GM18868 (cell line): ENCODE measurements around the gene KIF9.
"Not testable (repeated sequence)": the region's sequence is repeated elsewhere in the genome, so short reads cannot be mapped to it uniquely, and the experiment has no call there.

Experiments used
- ATAC-seq: cut with Tn5 transposase; IDR thresholded peaks from one replicate; pipeline ENCODE4 v1.9.1; 2021; ENCODE audit warnings: mild to moderate bottlenecking, moderate library complexity; ENCODE audit not compliant: unreplicated experiment

Gene KIF9

DNA sequence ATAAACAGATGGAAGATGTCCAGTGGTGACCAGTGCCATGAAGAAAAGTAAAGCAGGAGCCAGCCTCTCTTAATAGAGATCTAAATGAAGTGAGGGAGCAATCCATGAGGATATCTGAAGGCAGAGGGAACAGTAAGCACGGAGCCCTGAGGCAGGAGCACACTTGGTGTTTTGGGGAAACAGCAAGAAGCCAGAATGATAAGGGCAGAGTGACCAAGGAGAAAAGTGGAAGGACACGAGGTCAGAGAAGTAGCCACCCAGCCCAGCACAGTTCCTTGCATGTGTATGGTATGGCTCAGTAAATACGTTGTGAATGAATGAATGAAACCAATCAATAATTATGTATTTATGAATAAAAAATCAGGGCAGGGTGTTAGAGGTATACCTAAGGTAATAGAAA, 11.8 kb upstream of the KIF9 start:
- no peak for ATAC-seq

DNA sequence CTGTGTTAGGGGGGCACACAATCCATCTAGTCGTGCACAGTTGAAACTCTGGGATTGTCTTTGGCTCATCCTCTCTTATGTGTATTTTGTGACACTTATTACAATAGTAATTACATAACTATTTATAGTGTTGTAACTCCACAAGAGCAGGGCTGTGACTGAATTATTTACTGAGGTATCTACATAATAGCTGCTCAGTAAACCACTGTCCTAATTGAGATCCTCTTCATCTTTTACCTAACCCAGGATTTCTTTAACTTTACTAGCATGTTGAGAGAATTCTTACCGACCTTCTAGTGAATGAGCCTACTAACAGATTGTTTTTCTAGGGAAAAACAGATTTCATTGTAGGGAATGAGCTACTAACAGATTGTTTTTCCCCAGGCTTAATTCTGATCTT, 11.2 kb upstream of the KIF9 start:
- no peak for ATAC-seq

DNA sequence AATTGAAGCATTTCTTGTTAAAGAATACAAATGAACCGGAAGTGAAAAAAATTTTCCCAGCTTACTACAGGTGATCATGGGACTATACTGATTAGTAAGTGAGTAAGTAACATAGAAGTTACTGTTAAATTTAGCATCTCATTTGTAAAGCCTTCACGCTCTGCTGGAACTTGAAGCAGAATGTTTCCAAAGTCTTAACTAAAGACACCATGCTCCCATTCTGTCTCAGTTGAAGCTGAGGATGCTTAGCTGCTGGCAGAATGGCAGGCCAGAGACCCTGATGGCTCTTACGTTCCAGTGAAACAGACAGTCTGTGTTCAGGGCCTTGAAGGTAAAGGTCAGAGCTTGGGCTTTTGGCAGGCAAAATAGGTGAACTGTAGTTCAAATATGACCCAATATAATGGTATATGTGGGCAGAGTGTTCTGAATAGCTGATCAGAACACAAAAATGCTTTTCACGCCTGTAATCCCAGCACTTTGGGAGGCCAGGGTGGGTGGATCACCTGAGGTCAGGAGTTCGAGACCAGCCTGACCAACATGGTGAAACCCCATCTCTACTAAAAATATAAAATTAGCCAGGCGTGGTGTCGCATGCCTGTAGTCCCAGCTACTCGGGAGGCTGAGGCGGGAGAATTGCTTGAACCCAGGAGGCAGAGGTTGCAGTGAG, 9.3 kb upstream of the KIF9 start:
- ATAC-seq: peak; percentile 51

DNA sequence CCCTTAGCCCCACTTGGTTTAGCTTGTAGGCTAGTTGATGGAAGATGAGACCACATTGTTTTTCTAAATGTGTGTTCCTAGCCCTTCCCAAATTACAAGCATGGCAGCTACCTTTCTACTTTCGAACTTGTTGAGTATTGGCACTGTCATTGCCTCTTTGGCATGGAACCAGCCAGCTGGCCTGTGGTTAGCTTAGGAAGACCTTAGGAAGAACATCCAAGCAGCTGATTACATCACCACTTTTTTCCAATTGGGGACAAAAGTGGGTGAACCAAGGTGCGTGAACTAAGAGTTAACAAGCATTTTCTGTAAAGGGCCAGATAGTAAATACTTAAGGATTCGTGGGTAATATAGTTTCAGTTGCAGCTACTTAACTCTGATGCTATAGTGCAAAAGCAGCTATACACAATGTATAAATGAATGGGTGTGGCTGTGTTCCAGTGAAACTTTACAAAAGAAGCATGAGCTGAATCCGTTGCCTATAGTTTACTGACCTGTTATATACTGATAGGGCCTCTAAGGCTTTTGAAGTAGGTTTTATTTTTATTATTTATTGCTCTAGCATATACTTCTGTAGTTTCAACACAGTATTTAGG, 8.7 kb upstream of the KIF9 start:
- ATAC-seq: peak; percentile 21

DNA sequence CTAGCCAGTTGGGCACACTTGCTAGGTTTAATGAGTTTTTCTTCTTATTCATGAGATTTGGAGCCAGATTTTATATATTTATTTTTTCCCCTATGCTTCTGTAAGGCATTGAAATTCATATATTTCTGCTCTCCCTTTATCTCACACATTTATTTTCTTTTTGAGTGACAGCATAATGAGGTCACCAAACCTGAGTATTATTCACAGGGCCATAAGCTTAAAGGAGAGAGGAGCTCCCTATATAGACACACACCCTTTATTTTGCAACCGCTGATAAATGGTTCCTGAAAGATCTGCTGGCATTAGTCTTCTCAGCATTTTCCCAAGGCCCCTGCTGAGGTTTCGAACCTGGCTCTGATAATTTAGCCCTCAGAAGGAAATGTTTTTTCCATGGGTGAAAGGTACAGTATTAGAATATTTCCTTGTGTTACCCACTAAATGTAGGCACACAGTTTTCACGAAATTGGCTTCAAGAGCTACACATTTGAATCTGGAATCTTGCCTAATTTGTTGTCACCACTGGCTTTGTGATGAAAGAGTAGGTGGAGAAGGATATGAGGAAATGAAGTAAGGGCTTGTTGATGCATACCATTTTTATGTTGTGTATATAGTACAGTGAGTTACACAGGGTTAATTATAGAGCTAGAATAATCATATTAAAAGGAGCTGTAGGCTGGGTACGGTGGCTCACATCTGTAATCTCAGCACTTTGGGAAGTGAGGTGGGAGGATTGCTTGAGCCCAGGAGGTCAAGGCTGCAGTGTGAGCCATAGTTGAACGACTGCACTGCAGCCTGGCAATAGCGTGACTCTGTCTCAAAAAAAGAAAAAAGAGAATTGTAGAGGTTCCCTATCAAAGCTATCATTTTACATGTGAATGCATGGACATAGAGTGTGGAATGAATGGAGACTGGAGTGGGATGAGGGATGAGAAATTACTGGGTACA, 6.6 kb upstream of the KIF9 start:
- ATAC-seq: no peak

DNA sequence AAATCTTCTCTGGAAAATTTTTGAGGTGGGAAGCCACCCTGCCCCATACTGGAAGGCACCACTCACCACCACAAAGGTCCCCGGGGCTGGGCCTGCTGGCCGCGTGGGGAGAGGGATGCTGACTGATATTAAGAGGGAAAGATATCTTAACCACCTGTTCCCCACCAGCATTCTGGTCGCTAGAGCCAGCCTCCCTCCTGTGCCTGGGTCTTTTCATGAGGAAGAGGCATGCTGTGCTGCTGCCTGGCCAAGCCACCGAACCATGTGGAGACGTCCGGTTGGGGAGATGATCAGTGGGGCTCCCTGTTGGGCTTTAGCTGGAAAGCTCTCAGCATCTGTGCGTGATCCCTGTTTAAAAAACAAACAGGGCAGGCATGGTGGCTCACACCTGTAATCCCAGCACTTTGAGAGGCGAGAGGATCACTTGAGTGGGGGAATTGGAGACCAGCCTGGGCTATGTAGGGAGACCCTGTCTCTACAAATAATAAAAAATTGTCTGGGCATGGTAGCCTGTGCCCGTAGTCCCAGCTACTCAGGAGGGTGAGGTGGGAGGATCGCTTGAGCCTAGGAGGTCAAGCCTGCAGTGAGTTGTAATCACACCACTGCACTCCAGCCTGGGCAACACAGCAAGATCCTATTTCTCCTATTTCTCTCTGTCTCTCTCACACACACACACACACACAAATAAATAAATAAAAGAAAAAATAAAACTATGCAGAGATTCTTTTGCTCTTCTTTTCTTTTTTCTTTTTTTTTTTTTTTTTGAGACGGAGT, 1.2 kb upstream of the KIF9 start:
- ATAC-seq: no peak

DNA sequence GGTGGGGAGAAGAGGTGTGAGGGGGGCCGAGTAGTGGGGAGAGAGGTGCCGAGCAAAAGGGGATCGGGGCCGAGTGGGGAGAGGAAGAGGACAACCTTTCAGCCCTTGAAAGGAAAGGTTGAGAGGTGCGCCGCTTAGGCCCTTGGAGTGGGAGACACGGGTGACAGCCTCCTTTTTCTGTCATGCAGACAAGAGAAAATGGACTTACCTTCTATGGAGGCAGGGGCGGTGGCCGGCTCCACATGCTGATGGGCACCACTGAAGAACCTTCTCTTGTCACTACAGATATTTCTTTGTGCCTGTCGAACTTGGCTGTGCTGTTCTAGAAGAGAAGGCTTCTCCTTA, 566 bp upstream of the KIF9 start:
- ATAC-seq: no peak

DNA sequence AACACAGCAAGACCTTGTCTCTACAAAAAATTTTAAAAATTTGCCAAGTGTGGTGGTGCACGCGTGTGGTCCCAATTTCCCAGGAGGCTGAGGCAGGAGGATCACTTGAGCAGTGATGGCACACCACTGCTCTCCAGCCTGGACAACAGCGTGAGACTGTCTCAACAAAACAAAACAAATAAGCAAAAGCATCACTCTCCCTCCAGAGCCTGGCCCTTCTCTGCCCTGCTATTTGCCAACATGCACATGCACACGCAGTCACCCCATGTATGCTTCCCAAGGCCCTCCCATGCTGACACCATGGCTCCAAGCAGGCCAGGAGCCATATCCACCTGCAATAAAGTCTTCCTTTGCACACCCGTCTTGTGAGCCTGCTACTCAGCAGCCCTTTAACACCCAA, 2.1 kb downstream of the KIF9 start:
- ATAC-seq: no peak

DNA sequence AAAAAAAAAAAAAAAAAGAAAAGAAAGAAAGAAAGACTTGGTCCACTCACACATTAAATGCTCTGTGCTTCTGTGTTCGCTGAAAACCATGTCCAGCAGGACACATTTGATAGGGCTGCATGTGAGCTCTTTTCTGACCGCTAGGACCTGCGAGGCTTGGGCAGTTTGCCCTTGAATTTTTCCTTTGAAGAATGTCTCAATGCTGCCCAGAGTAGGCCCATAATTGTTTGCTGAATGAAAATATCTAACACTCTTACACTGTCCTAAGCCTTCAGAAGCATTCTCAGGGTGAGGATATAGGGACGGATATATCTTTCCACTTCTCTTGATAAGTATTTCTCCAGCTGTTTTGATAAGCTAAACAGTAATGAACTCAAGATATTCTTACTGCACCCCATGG, 6.0 kb downstream of the KIF9 start:
- ATAC-seq: no peak

DNA sequence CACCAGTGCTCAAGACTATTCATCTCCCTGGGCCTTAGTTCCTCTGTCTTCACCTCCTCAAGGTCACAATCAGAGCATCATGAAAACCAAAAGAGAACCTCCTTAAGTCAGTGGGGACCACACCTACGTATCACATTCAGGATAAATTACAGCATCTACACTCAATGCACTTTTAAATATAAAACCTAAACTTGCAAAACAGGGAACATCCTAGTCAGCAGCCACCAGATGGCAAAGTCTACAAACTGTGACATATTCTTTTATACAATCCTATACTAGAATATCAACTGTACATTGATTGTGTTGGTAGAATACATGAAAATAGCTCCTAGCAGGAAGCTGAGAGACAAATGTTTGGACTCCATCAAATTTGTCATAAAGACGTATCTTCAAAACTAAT, 7.9 kb downstream of the KIF9 start:
- ATAC-seq: no peak

DNA sequence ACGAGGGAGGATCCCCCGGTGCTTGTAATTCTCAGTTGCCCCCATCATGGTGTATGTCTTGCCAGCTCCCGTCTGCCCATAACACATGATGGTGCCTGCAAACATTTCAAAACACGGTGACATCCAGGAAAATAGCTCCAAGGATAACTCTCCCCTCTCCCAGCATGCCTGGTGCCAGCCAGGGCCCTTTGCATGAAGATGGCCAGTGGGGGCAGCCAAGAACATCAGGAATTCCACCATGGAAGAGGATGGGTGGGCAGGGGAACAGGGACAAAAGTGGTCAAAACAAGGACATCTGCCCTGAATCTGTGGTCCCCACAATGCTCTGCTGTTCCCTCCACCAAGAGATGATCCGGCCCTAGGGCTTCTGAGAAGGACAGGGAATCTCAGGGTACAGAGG, 9.0 kb downstream of the KIF9 start:
- no peak for ATAC-seq

DNA sequence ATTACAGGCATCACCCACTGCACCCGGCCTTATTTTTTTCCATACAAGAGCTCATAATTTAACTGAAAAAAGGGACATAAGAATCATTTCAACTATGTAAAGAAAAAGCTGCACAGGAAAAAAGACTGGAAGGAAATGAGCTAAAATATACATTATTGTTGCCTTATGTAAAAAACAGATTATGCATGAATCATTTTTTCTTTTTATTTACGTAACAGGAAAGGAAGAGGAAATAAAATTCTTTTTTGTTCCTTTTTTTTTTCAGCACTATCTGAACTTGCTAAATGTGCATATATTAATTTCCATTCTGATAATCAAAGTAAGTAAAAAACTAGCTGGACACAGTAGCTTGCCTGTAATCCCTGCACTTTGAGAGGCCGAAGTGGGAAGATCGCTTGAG, 12.1 kb downstream of the KIF9 start:
- ATAC-seq: no peak

DNA sequence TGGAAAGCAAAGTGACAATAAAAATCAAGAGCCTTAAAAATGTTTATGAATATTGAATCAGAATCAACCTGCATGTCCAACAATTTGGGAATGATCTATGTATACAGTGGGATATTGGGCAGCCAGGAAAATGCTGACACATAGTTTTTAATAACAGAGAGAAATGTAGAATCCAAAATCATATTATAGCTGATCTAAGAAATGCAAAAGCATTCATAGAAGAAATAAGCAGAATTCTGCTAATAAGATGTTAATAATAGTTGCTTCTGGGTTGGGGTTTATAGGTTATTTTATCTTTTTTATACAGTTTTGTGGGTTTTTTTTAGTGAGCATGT, 15.1 kb downstream of the KIF9 start:
- ATAC-seq: no peak

DNA sequence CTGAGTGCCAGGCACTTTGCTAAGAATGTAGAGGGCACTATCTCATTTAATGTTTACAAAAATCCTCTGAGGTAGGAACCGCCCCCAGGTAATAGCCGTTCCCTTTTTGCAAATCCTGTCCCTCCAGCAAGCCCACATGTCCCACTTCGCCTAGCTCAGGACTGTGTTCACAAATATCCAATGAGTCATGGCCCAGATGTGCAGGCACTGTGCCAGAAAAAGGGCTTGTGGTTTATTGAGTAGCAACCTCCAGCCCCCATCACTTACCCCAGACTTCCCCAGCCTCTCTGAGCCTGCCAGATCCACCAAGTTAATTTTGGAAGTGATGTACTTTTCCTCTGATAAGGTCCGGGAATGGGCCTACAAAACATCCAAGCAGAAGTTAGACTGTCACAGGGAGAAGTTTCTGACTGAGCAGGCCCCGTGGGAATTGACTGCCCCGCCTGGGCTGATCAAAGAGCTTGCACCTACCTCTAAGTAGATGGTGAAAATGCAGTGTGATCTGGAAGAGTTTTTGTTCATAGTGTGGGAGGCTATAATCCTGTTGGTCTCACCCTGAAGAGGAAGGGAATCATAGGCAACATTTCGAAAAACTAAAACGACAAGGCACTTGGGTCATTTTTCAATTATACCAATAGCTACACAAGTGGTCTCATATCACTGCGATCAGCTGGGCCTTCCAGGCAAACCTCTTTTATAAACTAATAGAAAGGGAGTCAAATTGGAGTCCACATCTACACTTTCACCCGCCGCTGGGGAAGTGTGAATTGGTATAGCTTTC, 15.7 kb downstream of the KIF9 start:
- ATAC-seq: peak; percentile 71

DNA sequence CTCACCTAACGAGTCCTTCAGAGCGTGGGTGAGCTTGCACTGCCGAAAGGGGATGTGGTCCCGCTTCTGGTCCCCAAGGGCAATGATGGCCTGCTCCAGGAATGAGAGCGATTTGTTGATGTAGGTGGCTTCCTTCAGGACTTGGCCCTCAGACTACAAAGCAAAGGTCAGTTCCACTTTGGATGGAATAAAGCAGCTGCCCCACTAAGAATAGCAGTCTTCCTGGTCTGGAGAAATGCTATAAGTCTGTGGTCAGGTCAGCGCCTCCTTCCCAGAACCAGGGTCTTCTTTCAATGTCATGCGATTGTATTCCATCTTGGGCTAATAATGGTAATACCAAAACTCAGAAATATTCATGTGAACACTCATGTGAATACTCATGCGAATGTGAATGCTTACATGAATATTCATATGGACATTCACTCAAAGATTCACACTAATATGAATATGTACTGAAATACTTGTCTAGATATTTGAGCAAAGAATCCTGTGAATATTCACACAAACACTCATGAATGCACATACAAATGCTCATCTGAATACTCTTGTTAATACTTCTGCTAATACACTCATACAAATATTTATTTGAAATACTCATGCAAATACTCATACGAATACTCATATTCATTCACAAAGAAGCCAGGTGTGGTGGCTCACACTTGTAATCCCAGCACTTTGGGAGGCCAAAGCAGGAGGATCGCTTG, 16.7 kb downstream of the KIF9 start:
- ATAC-seq: no peak

DNA sequence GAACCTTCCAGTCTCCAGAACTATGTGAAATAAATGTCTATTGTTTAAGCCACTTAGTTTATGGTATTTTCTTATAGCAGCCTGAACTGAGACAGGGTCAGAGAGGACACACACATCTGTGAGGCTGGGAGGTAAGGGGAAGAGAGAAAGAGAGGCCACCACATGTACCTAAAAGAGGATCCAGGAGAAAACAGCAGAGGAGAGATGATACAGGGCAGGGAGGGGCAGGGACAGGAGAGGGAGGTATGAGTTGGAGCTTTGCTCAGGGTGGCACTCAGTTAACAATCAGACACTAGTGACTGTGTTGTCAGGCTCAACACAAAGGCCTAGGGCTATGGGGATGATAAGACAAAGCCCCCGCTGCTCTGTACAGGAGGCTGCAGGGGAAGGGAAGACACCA, 17.6 kb downstream of the KIF9 start:
- no peak for ATAC-seq

DNA sequence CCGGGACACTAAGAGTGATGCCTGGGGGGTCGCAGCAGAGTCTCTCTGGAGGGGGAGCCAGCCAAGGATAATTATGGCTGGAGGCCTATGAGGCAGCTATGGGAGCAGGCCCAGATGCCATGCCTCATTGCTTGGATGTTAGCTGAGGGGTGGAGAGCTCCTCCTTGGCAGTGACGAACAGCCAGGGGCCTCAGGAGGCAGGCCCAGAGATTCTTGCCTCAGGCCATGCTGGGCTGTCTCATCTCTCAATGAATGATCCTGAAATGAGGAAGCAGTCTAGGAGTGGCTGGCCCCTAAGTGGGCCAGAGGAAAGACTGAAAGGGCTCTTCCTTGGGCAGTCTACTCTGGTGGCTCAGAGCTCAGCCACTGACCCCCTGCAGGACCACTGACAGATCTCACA, 21.3 kb downstream of the KIF9 start:
- no peak for ATAC-seq

DNA sequence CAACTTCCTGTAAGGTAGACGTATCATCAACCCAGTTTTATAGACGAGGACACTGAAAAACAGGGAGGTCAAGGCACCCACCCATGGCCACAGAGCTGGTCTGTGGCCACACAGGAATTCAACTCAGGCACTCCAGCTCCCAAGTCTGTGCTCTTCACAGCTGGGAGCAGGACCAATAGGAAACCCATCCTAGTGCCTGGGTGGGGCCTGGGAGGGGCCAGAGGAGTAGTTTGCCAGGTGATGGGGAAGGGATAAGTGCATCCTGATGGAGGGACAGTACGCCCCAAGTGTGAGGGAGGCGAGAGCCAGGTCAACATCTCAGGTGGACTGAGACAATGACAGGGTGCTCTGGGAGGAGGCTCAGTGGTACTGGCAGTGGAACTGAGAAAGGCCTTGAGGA, 22.0 kb downstream of the KIF9 start:
- ATAC-seq: no peak

DNA sequence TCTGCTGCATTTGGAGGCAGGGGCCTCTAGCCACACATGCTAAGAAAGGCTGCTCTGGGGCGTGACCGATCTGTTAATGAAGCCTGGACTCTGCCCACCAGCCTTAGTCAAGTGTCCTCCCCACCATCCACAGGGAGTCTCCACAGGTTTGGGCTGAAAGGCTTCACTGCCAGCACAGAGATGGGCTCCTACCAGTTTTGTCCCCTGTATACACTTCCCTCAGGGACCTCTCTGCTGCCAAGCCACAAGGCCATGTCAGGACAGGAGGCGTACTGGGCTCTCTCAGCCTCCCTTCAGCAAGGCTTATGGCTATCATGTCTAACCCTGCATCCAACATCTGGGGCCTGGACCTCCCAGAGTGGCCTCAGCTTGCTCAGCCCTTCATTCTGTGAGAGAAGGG, 23.5 kb downstream of the KIF9 start:
- no peak for ATAC-seq

DNA sequence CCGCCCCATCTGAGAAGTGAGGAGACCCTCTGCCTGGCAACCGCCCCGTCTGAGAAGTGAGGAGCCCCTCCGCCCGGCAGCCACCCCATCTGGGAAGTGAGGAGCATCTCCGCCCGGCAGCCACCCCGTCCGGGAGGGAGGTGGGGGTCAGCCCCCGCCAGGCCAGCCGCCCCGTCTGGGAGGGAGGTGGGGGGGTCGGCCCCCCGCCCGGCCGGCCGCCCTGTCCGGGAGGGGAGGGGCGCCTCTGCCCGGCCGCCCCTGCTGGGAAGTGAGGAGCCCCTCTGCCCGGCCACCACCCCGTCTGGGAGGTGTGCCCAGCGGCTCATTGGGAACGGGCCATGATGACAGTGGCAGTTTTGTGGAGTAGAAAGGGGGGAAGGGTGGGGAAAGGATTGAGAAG, 26.3 kb downstream of the KIF9 start:
- ATAC-seq: not testable (repeated sequence)
